ENCODE measurements around the gene AMPD1. TPM values are rescaled to one million over a fixed set of nuclear protein-coding genes. Genes with fewer than 3 reads are reported as not detected.

Gene AMPD1
- total and polyA plus RNA-seq, 2 of the 13 experiments (the other 11 are each of a cell fraction or from before 2014, with no cell fraction given), result not detected

DNA sequence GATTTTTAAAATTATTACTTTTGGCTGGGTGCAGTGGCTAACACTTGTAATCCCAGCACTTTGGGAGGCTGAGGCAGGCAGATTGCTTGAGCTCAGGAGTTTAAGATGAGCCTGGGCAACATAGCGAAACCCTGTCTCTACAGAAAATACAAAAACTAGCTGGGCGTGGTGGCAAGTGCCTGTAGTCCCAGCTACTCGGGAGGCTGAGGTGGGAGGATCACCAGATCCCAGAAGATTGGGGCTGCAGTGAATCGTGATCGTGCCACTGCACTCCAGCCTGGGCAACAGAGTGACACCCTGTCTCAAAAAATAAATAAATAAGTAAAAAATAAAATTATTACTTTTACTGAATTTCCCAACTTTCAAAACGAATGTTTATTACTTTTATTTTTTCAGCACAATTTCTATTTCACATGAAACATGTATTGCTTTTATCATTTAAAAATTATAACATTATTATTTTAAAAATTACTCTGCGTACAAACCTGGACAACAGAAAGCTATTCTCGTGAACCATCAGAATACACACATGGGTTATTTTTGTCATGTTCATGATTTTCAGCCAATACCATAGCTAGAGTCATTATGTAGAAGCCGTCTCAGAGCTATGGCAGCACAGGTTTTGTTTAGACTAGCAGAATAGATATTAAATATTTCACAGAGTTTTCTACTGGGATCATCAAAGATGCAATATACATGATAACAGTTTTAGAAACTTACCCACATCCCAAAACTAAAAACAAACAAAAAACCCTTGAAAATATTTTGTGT is 621 bp downstream of the AMPD1 start:
- H3K27ac ChIP-seq (ENCODE audit: extremely low read length, insufficient read depth, low read length), result no peak overlapping the region
- H4K20me1 ChIP-seq (ENCODE audit: insufficient read depth, low read length), result no peaks in the 10 kb centered on the region
- no peak overlapping the region for H3K4me3 ChIP-seq (replicated peaks in 1 of 3; ENCODE audit: insufficient read depth in 1 of 3, low read depth in 2 of 3, low read length in 3 of 3)
- CTCF ChIA-PET (ENCODE audit: low intra/inter-chr PET ratio, low total read pairs), result no interaction called here
- intact Hi-C loops (cut with micrococcal nuclease; ENCODE audit: unreplicated experiment), result no loop called here
- H3K27me3 ChIP-seq (ENCODE audit: control insufficient read depth in 1 of 2, insufficient read depth in 2 of 2, low read length in 2 of 2), result no peaks in the 10 kb centered on the region
- H3K9me3 ChIP-seq (ENCODE audit: low read length), result no peaks in the 10 kb centered on the region
- POLR2A ChIA-PET, result no interaction called here
- H3K4me1 ChIP-seq (ENCODE audit: insufficient read depth, low read length), result no peaks in the 10 kb centered on the region
- H2AFZ ChIP-seq (ENCODE audit: low read length), result no peak overlapping the region
- no peaks in the 10 kb centered on the region for H3K79me2 ChIP-seq (ENCODE audit: insufficient read depth, low read length)
- BruUV-seq (replicated peaks), result no TSS peak
- 38% methylated on average over 9 of the region's 9 CpGs for WGBS (ENCODE audit: low lambda C conversion rate)
- no peak for FAIRE-seq
- DNase-seq (ENCODE audit: low spot score), result no peak
- H3K36me3 ChIP-seq (replicated peaks in 1 of 2; ENCODE audit: control insufficient read depth in 1 of 2, insufficient read depth in 2 of 2, low read length in 2 of 2), result no peaks in the 10 kb centered on the region
- in situ Hi-C loops (cut with HindIII; ENCODE audit: extremely low pct_ligation_motif_present, low pct_unique_long_range_greater_than_20kb), result loop anchor here (25.0 kb wide), 1 partner anchor 332 kb away; no protein-coding TSS in a partner anchor
- no peak overlapping the region for H3K9ac ChIP-seq (ENCODE audit: insufficient read depth, low read depth, low read length)
- no peak for ATAC-seq
- no peak overlapping the region for H3K4me2 ChIP-seq (ENCODE audit: low read depth, low read length)
- TF ChIP-seq TEAD2 (CRISPR knock-in tag; IDR thresholded peaks at IDR 0.05) (no peak), ZNF18 (CRISPR knock-in tag; IDR thresholded peaks at IDR 0.05; ENCODE audit: insufficient replicate concordance) (no peak), FOXJ3 (CRISPR knock-in tag; IDR thresholded peaks at IDR 0.05; ENCODE audit: borderline replicate concordance) (no peak), DMAP1 (CRISPR knock-in tag; IDR thresholded peaks at IDR 0.05) (no peak), BRD4 (CRISPR knock-in tag; IDR thresholded peaks at IDR 0.05) (no peak), ZNF720 (CRISPR knock-in tag; IDR thresholded peaks at IDR 0.05) (no peak), PCBP2 (optimal IDR thresholded peaks at IDR 0.05; ENCODE audit: low read depth, low read length, poor library complexity, severe bottlenecking) (no peak), ZNF780A (CRISPR knock-in tag; IDR thresholded peaks at IDR 0.05) (no peak), ZBTB7A (CRISPR knock-in tag; IDR thresholded peaks at IDR 0.05) (no peak), TMF1 (CRISPR knock-in tag; IDR thresholded peaks at IDR 0.05; ENCODE audit: low read depth) (no peak)
- TF ChIP-seq, protein P1, sequence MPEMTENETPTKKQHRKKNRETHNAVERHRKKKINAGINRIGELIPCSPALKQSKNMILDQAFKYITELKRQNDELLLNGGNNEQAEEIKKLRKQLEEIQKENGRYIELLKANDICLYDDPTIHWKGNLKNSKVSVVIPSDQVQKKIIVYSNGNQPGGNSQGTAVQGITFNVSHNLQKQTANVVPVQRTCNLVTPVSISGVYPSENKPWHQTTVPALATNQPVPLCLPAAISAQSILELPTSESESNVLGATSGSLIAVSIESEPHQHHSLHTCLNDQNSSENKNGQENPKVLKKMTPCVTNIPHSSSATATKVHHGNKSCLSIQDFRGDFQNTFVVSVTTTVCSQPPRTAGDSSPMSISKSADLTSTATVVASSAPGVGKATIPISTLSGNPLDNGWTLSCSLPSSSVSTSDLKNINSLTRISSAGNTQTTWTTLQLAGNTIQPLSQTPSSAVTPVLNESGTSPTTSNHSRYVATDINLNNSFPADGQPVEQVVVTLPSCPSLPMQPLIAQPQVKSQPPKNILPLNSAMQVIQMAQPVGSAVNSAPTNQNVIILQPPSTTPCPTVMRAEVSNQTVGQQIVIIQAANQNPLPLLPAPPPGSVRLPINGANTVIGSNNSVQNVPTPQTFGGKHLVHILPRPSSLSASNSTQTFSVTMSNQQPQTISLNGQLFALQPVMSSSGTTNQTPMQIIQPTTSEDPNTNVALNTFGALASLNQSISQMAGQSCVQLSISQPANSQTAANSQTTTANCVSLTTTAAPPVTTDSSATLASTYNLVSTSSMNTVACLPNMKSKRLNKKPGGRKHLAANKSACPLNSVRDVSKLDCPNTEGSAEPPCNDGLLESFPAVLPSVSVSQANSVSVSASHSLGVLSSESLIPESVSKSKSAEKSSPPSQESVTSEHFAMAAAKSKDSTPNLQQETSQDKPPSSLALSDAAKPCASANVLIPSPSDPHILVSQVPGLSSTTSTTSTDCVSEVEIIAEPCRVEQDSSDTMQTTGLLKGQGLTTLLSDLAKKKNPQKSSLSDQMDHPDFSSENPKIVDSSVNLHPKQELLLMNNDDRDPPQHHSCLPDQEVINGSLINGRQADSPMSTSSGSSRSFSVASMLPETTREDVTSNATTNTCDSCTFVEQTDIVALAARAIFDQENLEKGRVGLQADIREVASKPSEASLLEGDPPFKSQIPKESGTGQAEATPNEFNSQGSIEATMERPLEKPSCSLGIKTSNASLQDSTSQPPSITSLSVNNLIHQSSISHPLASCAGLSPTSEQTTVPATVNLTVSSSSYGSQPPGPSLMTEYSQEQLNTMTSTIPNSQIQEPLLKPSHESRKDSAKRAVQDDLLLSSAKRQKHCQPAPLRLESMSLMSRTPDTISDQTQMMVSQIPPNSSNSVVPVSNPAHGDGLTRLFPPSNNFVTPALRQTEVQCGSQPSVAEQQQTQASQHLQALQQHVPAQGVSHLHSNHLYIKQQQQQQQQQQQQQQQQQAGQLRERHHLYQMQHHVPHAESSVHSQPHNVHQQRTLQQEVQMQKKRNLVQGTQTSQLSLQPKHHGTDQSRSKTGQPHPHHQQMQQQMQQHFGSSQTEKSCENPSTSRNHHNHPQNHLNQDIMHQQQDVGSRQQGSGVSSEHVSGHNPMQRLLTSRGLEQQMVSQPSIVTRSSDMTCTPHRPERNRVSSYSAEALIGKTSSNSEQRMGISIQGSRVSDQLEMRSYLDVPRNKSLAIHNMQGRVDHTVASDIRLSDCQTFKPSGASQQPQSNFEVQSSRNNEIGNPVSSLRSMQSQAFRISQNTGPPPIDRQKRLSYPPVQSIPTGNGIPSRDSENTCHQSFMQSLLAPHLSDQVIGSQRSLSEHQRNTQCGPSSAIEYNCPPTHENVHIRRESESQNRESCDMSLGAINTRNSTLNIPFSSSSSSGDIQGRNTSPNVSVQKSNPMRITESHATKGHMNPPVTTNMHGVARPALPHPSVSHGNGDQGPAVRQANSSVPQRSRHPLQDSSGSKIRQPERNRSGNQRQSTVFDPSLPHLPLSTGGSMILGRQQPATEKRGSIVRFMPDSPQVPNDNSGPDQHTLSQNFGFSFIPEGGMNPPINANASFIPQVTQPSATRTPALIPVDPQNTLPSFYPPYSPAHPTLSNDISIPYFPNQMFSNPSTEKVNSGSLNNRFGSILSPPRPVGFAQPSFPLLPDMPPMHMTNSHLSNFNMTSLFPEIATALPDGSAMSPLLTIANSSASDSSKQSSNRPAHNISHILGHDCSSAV (CRISPR knock-in tag; IDR thresholded peaks at IDR 0.05; ENCODE audit: borderline replicate concordance), result no peak
- TF ChIP-seq, protein P2, sequence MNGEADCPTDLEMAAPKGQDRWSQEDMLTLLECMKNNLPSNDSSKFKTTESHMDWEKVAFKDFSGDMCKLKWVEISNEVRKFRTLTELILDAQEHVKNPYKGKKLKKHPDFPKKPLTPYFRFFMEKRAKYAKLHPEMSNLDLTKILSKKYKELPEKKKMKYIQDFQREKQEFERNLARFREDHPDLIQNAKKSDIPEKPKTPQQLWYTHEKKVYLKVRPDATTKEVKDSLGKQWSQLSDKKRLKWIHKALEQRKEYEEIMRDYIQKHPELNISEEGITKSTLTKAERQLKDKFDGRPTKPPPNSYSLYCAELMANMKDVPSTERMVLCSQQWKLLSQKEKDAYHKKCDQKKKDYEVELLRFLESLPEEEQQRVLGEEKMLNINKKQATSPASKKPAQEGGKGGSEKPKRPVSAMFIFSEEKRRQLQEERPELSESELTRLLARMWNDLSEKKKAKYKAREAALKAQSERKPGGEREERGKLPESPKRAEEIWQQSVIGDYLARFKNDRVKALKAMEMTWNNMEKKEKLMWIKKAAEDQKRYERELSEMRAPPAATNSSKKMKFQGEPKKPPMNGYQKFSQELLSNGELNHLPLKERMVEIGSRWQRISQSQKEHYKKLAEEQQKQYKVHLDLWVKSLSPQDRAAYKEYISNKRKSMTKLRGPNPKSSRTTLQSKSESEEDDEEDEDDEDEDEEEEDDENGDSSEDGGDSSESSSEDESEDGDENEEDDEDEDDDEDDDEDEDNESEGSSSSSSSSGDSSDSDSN (CRISPR knock-in tag; IDR thresholded peaks at IDR 0.05), result no peak
